GM15510 (cell line): ENCODE data around the gene C4BPB.

ENCODE experiments used
- POLR2A ChIP-seq: IDR thresholded peaks from 3 replicates; pipeline ENCODE4 v1.6.1; 2011; ENCODE audit warnings: borderline replicate concordance; ENCODE audit not compliant: insufficient read length; ENCODE audit errors: extremely low read depth

Gene C4BPB

GRCh38 chr1:207139616-207140015, 51.0 kb downstream of the C4BPB start:
- no peak for TF ChIP-seq POLR2A

GRCh38 chr1:207140536-207140935, 51.9 kb downstream of the C4BPB start:
- no peak for TF ChIP-seq POLR2A

DNA sequence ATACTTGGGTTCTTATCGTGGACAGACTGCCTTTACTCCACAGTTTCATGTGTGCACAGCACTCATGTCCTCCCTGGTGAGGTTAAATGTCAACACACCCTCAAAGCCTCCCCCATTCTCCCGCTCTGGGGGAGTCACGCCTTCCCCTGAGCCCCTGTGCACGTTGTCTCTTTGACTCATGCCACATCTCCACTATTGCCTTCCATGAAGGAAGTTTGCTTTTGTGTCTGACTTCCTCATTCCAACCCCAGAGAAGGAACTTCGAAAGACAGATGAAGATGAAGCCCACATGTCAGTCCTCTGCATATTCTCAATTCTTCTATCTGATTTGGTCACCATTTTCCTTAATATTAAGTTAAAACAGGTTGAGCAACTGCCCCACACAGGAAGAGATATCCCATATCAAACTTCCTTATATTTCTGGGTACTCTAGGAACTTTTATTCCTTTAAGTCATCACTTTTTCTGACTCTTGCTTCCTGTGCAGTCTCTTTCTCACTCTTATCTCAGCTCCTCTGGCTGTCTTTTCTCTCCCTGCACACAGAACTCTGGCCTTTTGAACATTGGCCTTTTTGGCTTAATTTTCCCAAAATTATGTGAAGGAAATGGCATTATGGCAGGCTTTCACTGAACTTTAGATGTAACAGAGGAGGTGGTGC, 56.9 kb downstream of the C4BPB start:
- TF ChIP-seq POLR2A: no peak
